Measurements from ENCODE around the gene TEAD2. TPM values are rescaled to one million over a fixed set of nuclear protein-coding genes. Genes with fewer than 3 reads are reported as not detected.

Gene TEAD2
- 10 to 100 TPM; 29.6 to 30.3 TPM for total RNA-seq

DNA sequence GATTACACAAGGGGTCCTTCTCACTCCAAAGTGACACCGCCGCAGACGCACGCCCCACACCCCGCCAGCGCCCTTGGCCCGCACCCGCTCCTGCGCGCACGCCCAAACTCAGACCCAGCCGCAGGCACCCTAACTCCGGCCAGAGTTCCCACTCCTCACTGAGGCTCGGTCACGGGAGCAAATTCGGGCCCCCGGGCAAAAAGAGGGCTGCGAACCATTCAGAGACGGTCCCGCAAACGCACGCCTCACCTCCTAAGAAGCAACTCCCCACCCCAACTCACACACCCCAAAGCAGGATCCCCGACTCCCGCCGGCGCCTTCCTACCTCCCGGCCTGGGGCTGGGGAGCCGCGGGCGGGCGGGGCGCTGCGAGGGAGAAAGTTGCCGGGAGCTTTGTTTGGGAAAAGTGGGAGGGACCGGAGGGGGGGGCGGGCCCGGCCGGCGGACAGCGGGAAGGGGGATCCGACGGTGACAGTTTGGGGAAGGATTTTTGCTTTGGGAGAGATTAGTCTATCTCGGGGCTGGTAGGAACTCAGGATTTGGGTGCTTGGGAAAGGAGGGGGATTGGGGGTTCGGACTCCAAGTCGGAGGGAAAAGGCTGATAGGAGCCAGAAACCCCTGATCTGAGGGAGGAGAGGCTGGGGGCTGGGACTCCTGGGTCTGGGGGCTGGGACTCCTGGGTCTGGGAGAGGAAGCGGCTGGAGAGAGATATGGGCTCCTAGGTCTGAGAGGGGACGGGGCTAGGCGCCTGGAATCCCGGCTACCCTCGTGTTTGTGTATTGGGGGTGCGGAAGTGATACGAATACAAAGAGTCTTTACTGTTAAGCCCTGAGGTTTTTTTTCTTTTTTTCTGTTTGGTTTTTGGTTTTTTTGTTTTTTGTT lies at the start of gene TEAD2:
Gene TEAD2 (minus strand): TSS at position 369 of the 881 bp plus-strand sequence. CDS start 2,341 bp downstream, outside the sequence.

DNA sequence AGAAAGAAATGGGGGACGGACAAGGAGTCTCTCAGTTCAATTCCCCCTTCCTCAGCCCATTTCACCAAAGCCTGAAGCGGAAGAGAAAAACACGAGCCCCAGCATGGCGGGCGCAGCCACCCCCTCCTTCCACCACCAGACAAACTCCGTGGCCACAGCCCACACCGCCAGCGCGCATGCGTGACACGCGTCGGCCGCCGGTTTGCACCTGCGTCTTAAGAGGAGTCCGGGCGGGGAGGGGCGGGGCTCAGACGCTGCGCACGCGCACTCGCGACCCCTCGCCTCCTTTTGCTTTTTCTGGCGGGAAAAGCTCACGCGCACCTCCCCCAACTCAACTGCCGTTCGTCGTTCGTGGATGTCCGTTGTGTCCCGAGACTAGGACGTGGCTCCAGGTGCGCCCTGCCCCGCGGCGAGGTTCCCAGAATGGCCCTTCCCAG lies 25.7 kb upstream of the TEAD2 start, which contains the start of gene KASH5:
Gene KASH5 (plus strand): TSS at position 314 of the 437 bp plus-strand sequence. CDS start 2,635 bp downstream, outside the sequence.

DNA sequence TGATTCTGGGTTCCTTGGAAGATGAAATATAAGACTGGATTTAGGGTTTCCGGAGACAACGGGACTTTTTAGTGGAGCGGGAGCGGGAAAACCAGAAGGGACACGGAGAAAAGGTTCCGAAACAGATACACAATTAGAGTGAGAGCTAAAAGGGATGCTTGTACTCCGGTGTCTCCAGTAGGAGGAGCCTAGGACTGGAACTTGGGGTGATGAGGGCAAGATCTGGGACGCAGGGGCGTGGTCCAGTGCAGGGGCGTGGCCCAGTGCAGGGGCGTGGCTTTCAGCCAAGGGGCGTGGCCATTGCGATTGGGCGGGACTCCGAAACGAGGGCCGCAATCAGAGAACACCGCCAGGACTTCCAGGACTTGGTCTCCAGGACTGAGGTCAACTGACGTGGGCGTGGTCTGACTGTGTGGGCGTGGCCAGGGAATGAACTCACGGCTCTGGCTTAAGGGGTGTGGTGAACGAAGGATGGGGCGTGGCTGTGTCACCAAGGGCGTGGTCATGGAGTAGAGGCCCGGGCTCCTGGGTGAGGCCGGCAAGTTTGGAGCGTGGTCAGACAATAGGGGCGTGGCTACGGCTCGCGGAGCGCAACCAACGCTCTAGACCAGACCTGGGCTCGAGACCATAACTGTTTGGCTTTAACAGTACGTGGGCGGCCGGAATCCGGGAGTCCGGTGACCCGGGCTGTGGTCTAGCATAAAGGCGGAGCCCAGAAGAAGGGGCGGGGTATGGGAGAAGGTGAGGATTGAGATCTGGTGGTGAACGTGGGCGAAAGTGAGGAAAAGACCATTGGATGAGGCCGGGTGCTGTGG lies 1.3 kb upstream of the TEAD2 start, which contains the start of gene DKKL1:
Gene DKKL1 (plus strand): TSS at position 610 of the 815 bp plus-strand sequence. CDS start 122 bp downstream, at position 732.

DNA sequence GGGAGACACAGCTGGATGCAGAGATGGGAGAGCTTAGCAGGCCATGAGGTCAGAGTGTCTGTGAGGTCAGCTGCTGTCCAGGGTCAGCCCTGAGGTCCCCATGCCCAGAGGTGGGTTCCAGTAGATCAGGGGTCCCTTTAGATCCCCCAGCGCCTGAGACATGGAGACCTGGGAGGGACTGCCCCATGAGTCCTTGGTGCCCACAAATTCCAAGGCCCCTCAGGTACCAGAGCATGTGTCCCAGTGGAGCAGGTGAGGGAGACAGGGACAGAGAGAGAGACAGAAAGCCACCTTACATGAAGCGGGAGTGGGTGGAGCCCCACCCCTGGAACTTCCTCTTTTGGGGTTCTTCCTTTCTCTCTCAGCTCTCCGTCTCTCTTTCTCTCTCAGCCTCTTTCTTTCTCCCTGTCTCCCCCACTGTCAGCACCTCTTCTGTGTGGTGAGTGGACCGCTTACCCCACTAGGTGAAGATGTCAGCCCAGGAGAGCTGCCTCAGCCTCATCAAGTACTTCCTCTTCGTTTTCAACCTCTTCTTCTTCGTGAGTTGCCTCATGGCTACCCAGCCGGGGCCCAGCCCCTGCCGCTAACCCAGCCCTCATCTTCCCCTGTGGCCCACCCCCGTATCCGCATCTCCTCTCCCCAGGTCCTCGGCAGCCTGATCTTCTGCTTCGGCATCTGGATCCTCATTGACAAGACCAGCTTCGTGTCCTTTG lies 27.0 kb downstream of the TEAD2 start, which contains the start of gene CD37:
Gene CD37 (plus strand): TSS at position 336 of the 713 bp plus-strand sequence. CDS start 135 bp downstream, at position 471.

DNA sequence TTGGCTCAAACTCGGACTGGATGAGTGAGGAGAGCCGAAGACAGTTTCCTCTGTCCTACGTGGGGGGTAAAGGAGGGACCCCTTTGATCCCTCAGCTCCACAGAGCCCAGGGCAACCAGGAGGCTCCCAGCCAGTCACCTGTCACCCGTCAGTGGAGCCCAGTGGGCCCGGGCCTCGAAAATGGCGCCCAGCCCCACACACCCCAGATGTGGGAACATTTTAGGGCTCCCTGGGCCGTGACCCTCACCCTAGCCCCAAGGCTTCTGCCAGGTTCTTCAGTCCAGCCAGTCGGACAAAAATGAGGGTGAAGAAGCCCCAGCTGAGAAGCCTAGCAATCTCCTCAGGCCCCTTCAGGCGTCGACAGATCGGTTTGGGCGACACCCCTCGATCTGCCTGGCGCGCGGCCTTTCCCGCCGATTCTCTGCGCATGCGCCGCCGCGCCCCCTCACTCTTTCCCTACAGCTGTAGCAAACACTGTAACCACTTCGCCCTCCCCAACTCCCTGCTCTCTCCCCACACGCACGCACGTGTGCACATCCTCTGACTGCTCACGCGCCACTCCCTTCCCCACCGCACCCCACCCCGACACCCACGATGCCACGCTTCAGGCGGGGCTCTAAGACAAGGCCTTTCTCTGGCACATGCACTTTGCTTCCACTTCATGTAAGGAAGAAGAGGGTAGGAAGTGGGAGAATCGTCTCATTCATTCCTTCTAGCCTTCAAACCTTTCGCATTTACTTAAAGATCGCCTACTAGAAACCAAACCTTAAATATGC lies 37.2 kb downstream of the TEAD2 start, which contains the start of gene SLC6A16:
Gene SLC6A16 (minus strand): TSS at position 391 of the 776 bp plus-strand sequence. CDS start 13,844 bp downstream, outside the sequence.

Small RNAs within 50 kb of the gene (small RNA-seq; reads per million reads assigned to genes)
- gene MIR4324 = 0 reads per million in 2 donors

Other genes with a start within 250 kb of the TEAD2 start
- gene LIN7B, start 248.0 kb downstream of the TEAD2 start, total RNA-seq = 1 to 10 TPM; 5.9 to 7.0 TPM
- gene C19orf73, start 243.3 kb downstream of the TEAD2 start, total RNA-seq = 1 to 10 TPM in 1 of 2 donors, under 1 TPM in 1; 0.67 to 1.0 TPM
- gene PPFIA3, start 242.9 kb downstream of the TEAD2 start, total RNA-seq = 1 to 10 TPM; 7.3 to 9.6 TPM
- not detected for gene HRC, start 207.0 kb downstream of the TEAD2 start, total RNA-seq
- gene TRPM4, start 204.6 kb downstream of the TEAD2 start, total RNA-seq = 10 to 100 TPM; 18.6 to 23.0 TPM
- gene SLC6A16, start 37.2 kb downstream of the TEAD2 start, total RNA-seq = under 1 TPM; under 0.01 to 0.69 TPM
- not detected for gene CD37, start 27.0 kb downstream of the TEAD2 start, total RNA-seq
- not detected for gene DKKL1, start 1.5 kb upstream of the TEAD2 start, total RNA-seq
- not detected for gene KASH5, start 25.8 kb upstream of the TEAD2 start, total RNA-seq
- not detected for gene PTH2, start 61.0 kb upstream of the TEAD2 start, total RNA-seq
- gene GFY, start 63.0 kb upstream of the TEAD2 start, total RNA-seq = not detected
- under 1 TPM in 1 of 2 donors, not detected in 1; under 0.01 TPM for gene SLC17A7, start 79.1 kb upstream of the TEAD2 start, total RNA-seq
- gene PIH1D1, start 89.4 kb upstream of the TEAD2 start, total RNA-seq = 100 to 1,000 TPM in 1 of 2 donors, 10 to 100 TPM in 1; 89.5 to 132 TPM
- 10 to 100 TPM; 47.0 to 65.0 TPM for gene ALDH16A1, start 90.8 kb upstream of the TEAD2 start, total RNA-seq
- 1 to 10 TPM; 2.7 to 3.8 TPM for gene FLT3LG, start 111.8 kb upstream of the TEAD2 start, total RNA-seq
- 1,000 to 10,000 TPM; 1,225 to 1,537 TPM for gene RPL13A, start 125.2 kb upstream of the TEAD2 start, total RNA-seq
- 1,000 to 10,000 TPM; 1,700 to 1,752 TPM for gene RPS11, start 134.0 kb upstream of the TEAD2 start, total RNA-seq
- gene FCGRT, start 150.2 kb upstream of the TEAD2 start, total RNA-seq = 10 to 100 TPM; 21.7 to 27.0 TPM
- gene RCN3, start 165.6 kb upstream of the TEAD2 start, total RNA-seq = 1 to 10 TPM; 1.4 to 3.0 TPM
- 100 to 1,000 TPM in 1 of 2 donors, 10 to 100 TPM in 1; 65.4 to 120 TPM for gene NOSIP, start 218.1 kb upstream of the TEAD2 start, total RNA-seq
- gene PRRG2, start 218.9 kb upstream of the TEAD2 start, total RNA-seq = under 1 TPM; 0.34 to 1.00 TPM
- 1 to 10 TPM; 3.4 to 4.7 TPM for gene PRR12, start 228.8 kb upstream of the TEAD2 start, total RNA-seq

Data from melanocyte of skin (primary cell).